ENCODE data around the gene ETF1. TPM values are rescaled to one million over a fixed set of nuclear protein-coding genes. Genes with fewer than 3 reads are reported as not detected.

Gene ETF1
- total RNA-seq, 2 donors from 2014 or later = 106 to 109 TPM

DNA sequence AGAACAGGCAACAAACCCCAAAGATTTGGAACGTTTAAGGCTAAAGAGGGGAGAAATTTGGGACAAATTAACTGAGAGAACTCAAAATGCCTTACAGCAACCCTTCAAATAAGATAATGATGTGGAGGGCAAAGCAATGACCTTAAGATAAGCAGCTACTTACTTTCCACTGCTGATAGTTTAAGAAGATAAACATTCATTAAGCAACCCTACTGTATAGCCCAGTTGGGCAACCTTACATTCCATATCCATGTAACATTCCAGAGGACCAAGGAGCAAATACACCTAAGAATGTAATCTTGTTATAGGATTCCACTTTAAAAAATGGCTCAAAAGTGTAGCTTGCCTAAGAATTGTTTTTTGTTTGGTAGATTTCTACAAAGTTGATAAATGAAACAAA is 14.8 kb downstream of the ETF1 start:
- TF ChIP-seq, protein P1, sequence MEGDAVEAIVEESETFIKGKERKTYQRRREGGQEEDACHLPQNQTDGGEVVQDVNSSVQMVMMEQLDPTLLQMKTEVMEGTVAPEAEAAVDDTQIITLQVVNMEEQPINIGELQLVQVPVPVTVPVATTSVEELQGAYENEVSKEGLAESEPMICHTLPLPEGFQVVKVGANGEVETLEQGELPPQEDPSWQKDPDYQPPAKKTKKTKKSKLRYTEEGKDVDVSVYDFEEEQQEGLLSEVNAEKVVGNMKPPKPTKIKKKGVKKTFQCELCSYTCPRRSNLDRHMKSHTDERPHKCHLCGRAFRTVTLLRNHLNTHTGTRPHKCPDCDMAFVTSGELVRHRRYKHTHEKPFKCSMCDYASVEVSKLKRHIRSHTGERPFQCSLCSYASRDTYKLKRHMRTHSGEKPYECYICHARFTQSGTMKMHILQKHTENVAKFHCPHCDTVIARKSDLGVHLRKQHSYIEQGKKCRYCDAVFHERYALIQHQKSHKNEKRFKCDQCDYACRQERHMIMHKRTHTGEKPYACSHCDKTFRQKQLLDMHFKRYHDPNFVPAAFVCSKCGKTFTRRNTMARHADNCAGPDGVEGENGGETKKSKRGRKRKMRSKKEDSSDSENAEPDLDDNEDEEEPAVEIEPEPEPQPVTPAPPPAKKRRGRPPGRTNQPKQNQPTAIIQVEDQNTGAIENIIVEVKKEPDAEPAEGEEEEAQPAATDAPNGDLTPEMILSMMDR (conservative IDR thresholded peaks at IDR 0.05) = no peak
- no peaks in the 10 kb centered on the region for H3K9me3 ChIP-seq (ENCODE audit: control insufficient read depth, low read length)
- Mint-ChIP-seq H3K9me3 (no peaks in the 10 kb centered on the region), H3K4me3 (peak overlapping the region; percentile 10), H3K27ac (peak overlapping the region; percentile 35), H3K27me3 (ENCODE audit: insufficient read depth) (no peaks in the 10 kb centered on the region), H3K36me3 (ENCODE audit: low read depth) (peaks cover 31% of the 10 kb centered on the region), H3K4me1 (peaks cover 25% of the 10 kb centered on the region)
- no peak overlapping the region for H3K27ac ChIP-seq (ENCODE audit: low read depth, low read length)
- no peak overlapping the region for H3K9ac ChIP-seq (ENCODE audit: extremely low read depth, low read length, poor library complexity, severe bottlenecking)
- H3K36me3 ChIP-seq (ENCODE audit: control insufficient read depth, insufficient read depth, low read length) = peaks cover 50% of the 10 kb centered on the region
- no peak overlapping the region for H3K4me3 ChIP-seq (ENCODE audit: low read length)
- WGBS, 2 experiments (ENCODE audit: insufficient coverage in 1 of 2, insufficient read length in 1 of 2) = 77 to 100% methylated on average over 1 of the region's 1 CpG
- DNase-seq = no peak
- no peaks in the 10 kb centered on the region for H3K4me1 ChIP-seq (ENCODE audit: control insufficient read depth, insufficient read depth, low read length)
- H3K27me3 ChIP-seq (ENCODE audit: control insufficient read depth, insufficient read depth, low read length, poor library complexity, severe bottlenecking) = no peaks in the 10 kb centered on the region

DNA sequence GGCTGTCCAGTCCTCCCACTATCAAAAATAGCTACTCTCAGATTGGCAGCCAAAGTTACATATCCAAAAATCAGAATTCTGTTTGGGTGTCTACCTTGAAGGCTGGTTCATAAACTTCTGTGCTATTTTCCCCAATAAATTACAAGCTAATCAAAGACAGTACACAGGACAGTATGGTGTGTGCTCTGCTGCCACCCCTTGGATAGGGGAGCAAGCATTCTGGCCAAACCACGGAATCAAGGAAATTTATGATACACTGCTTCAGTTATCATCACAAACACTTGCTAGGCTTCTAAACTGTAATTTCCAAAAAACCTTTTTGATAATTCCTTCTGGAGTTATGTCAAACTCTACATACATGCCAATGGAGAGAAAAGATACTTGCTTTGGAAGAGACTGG is 15.9 kb downstream of the ETF1 start:
- Mint-ChIP-seq H3K9me3 (no peaks in the 10 kb centered on the region), H3K27me3 (ENCODE audit: insufficient read depth) (no peaks in the 10 kb centered on the region), H3K4me3 (no peak overlapping the region), H3K4me1 (peaks cover 25% of the 10 kb centered on the region), H3K27ac (peak overlapping the region; percentile 24), H3K36me3 (ENCODE audit: low read depth) (peaks cover 21% of the 10 kb centered on the region)
- no peak for DNase-seq
- no peaks in the 10 kb centered on the region for H3K9me3 ChIP-seq (ENCODE audit: control insufficient read depth, low read length)
- H3K4me3 ChIP-seq (ENCODE audit: low read length) = no peak overlapping the region
- WGBS, 2 experiments (ENCODE audit: insufficient coverage in 1 of 2, insufficient read length in 1 of 2) = 93 to 100% methylated on average over 1 of the region's 1 CpG
- no peak overlapping the region for H3K9ac ChIP-seq (ENCODE audit: extremely low read depth, low read length, poor library complexity, severe bottlenecking)
- H3K27me3 ChIP-seq (ENCODE audit: control insufficient read depth, insufficient read depth, low read length, poor library complexity, severe bottlenecking) = no peaks in the 10 kb centered on the region
- TF ChIP-seq, protein P1 (conservative IDR thresholded peaks at IDR 0.05) = no peak
- no peak overlapping the region for H3K27ac ChIP-seq (ENCODE audit: low read depth, low read length)
- peaks cover 43% of the 10 kb centered on the region for H3K36me3 ChIP-seq (ENCODE audit: control insufficient read depth, insufficient read depth, low read length)
- H3K4me1 ChIP-seq (ENCODE audit: control insufficient read depth, insufficient read depth, low read length) = no peaks in the 10 kb centered on the region

DNA sequence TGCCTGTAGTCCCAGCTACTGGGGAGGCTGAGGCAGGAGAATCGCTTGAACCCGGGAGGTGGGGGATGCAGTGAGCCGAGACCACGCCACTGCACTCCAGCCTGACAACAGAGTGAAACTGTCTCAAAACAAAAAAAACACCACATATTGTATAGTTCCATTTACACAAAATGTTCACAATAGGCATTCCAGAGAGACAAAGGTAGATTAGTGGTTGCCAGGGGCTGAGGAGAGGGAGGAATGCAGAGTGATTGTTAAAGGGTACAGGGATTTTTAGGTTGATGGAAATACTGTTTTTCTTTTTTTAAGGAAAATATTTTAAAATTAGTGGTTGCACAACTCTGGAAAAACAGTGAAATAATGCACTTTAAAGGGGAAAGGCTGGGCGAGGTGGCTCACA is 19.6 kb downstream of the ETF1 start:
- Mint-ChIP-seq H3K27ac (peak overlapping the region; percentile 5), H3K36me3 (ENCODE audit: low read depth) (peaks cover 16% of the 10 kb centered on the region), H3K9me3 (no peaks in the 10 kb centered on the region), H3K27me3 (ENCODE audit: insufficient read depth) (no peaks in the 10 kb centered on the region), H3K4me3 (no peak overlapping the region), H3K4me1 (peaks cover 17% of the 10 kb centered on the region)
- Histone ChIP-seq H3K27me3 (ENCODE audit: control insufficient read depth, insufficient read depth, low read length, poor library complexity, severe bottlenecking) (no peaks in the 10 kb centered on the region), H3K4me1 (ENCODE audit: control insufficient read depth, insufficient read depth, low read length) (no peaks in the 10 kb centered on the region), H3K9me3 (ENCODE audit: control insufficient read depth, low read length) (no peaks in the 10 kb centered on the region), H3K27ac (ENCODE audit: low read depth, low read length) (peak overlapping the region; percentile 88), H3K4me3 (ENCODE audit: low read length) (no peak overlapping the region), H3K36me3 (ENCODE audit: control insufficient read depth, insufficient read depth, low read length) (peaks cover 38% of the 10 kb centered on the region), H3K9ac (ENCODE audit: extremely low read depth, low read length, poor library complexity, severe bottlenecking) (no peak overlapping the region)
- DNase-seq = no peak
- WGBS, 2 experiments (ENCODE audit: insufficient coverage in 1 of 2, insufficient read length in 1 of 2) = 78 to 92% methylated on average over 1 to 5 of the region's 5 CpGs
- TF ChIP-seq, protein P1 (conservative IDR thresholded peaks at IDR 0.05) = no peak

Measured in endodermal cell (in vitro differentiated cells).